Measurements from ENCODE around the gene PKNOX2. TPM values are rescaled to one million over a fixed set of nuclear protein-coding genes. Genes with fewer than 3 reads are reported as not detected.

The PKNOX2 gene
- total and polyA plus RNA-seq, 9 of the 15 experiments (the other 6 are each of a cell fraction or from before 2014, with no cell fraction given): not detected

DNA sequence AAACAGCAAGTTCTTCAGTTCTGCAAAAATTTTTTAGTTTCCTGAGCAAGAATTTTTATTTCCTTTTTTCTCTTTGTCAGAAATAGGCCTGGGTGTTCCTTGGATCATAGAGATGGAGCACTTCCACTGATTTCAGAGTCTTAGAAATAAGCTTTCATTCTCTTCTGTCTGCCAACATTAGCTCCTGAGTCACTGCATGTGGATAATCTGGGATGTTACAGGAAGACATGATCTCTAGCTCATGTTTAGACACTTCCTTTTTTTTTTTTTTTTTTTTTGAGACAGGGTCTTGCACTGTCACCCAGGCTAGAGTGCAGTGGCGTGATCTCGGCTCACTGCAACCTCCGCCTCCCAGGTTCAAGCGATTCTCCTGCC, 39.9 kb upstream of the PKNOX2 start:
- BruUV-seq (replicated peaks): no TSS peak
- H3K27me3 ChIP-seq (ENCODE audit: control insufficient read depth in 2 of 2, insufficient read depth in 2 of 2, low read length in 2 of 2): peaks cover 13 to 15% of the 10 kb centered on the region in 2 experiments; a peak in 4 of 5 replicates
- H3K36me3 ChIP-seq (ENCODE audit: control insufficient read depth, insufficient read depth, low read length): no peaks in the 10 kb centered on the region
- CTCF ChIA-PET (ENCODE audit: low intra/inter-chr PET ratio): interaction anchor here (1.0 kb wide), 1 partner anchor 33 kb away, joined by 3 read pairs; no protein-coding TSS in a partner anchor
- WGBS (ENCODE audit: insufficient coverage, low coverage, missing lambda C conversion rate): 0% methylated on average over 1 of the region's 4 CpGs
- no peaks in the 10 kb centered on the region for H3K4me1 ChIP-seq (replicated peaks in 1 of 2; ENCODE audit: control insufficient read depth in 2 of 2, insufficient read depth in 2 of 2, low read length in 2 of 2)
- no peak overlapping the region for H3K4me3 ChIP-seq
- intact Hi-C loops (cut with micrococcal nuclease): no loop called here
- H3K4me2 ChIP-seq (ENCODE audit: insufficient read depth, low read length): no peak overlapping the region
- H4K20me1 ChIP-seq (replicated peaks; ENCODE audit: control insufficient read depth, insufficient read depth, low read length): no peaks in the 10 kb centered on the region
- DNase-seq (ENCODE audit: extremely low read depth in 1 of 4, low spot score in 3 of 4) (no peak), ATAC-seq (no peak), FAIRE-seq (no peak)
- in situ Hi-C loops (cut with MboI): no loop called here
- no peaks in the 10 kb centered on the region for H3K9me1 ChIP-seq (ENCODE audit: control insufficient read depth, insufficient read depth, low read length)
- no peak overlapping the region for H3K9ac ChIP-seq (ENCODE audit: insufficient read depth in 1 of 2, low read depth in 2 of 2, low read length in 2 of 2)
- peak overlapping the region; percentile 85; the same call in 1 of the 2 replicates for H2AFZ ChIP-seq (ENCODE audit: low read depth, low read length)
- POLR2A ChIA-PET: interaction anchor here (1.4 kb wide), 1 partner anchor 12 kb away, joined by 4 read pairs; no protein-coding TSS in a partner anchor
- no peak for TF ChIP-seq TBP (optimal IDR thresholded peaks at IDR 0.05; ENCODE audit: low read depth, low read length)
- no peak for TF ChIP-seq HCFC1 (IDR thresholded peaks at IDR 0.05; ENCODE audit: low read depth, low read length)
- TF ChIP-seq SPI1 (IDR thresholded peaks at IDR 0.05; ENCODE audit: borderline replicate concordance, low read depth, low read length): peak; percentile 2; the same call in 1 of the 2 replicates
- no peak for TF ChIP-seq U2AF2 (optimal IDR thresholded peaks at IDR 0.05; ENCODE audit: low read depth, low read length)
- H3K27ac ChIP-seq (ENCODE audit: extremely low read depth, low read depth, low read length): no peak overlapping the region
- no peaks in the 10 kb centered on the region for H3K9me3 ChIP-seq (replicated peaks; ENCODE audit: control insufficient read depth, insufficient read depth, low read depth, low read length)
- H3K79me2 ChIP-seq (ENCODE audit: control insufficient read depth, insufficient read depth, low read length): no peaks in the 10 kb centered on the region

DNA sequence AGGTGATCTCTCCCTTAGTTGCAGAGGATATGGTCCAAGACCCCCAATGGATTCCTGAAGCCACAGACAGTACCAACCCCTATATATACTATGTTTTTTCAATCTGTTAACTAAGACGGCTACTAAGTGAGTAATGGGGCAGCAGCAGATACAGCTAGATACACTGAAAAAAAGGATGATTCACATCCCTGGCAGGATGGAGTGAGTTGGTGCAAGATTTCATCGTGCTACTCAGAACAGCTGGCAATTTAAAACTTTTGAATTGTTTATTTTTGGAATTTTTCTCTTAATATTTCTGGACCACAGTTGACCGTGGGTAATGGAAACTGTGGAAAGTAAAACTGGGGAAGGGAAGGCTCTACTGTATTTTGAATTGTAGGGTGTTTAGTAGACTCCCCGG, 36.1 kb upstream of the PKNOX2 start:
- H3K36me3 ChIP-seq (ENCODE audit: control insufficient read depth, insufficient read depth, low read length): no peaks in the 10 kb centered on the region
- H3K27ac ChIP-seq (ENCODE audit: extremely low read depth, low read depth, low read length): no peak overlapping the region
- H3K9ac ChIP-seq (ENCODE audit: insufficient read depth in 1 of 2, low read depth in 2 of 2, low read length in 2 of 2): no peak overlapping the region
- intact Hi-C loops (cut with micrococcal nuclease): no loop called here
- no peak overlapping the region for H2AFZ ChIP-seq (ENCODE audit: low read depth, low read length)
- ATAC-seq (no peak), DNase-seq (ENCODE audit: extremely low read depth in 1 of 4, low spot score in 3 of 4) (no peak), FAIRE-seq (no peak)
- H3K4me1 ChIP-seq (replicated peaks in 1 of 2; ENCODE audit: control insufficient read depth in 2 of 2, insufficient read depth in 2 of 2, low read length in 2 of 2): no peaks in the 10 kb centered on the region
- POLR2A ChIA-PET: interaction anchor here (0.8 kb wide), 1 partner anchor 805 kb away, joined by 3 read pairs; no protein-coding TSS in a partner anchor
- peaks cover 17 to 26% of the 10 kb centered on the region in 2 experiments; a peak in 4 of 5 replicates for H3K27me3 ChIP-seq (ENCODE audit: control insufficient read depth in 2 of 2, insufficient read depth in 2 of 2, low read length in 2 of 2)
- in situ Hi-C loops (cut with MboI): no loop called here
- no peaks in the 10 kb centered on the region for H4K20me1 ChIP-seq (replicated peaks; ENCODE audit: control insufficient read depth, insufficient read depth, low read length)
- no TSS peak for BruUV-seq (replicated peaks)
- H3K79me2 ChIP-seq (ENCODE audit: control insufficient read depth, insufficient read depth, low read length): no peaks in the 10 kb centered on the region
- WGBS (ENCODE audit: insufficient coverage, low coverage, missing lambda C conversion rate): 0% methylated on average over 4 of the region's 4 CpGs
- H3K9me1 ChIP-seq (ENCODE audit: control insufficient read depth, insufficient read depth, low read length): no peaks in the 10 kb centered on the region
- no peak overlapping the region for H3K4me3 ChIP-seq
- no peaks in the 10 kb centered on the region for H3K9me3 ChIP-seq (replicated peaks; ENCODE audit: control insufficient read depth, insufficient read depth, low read depth, low read length)
- CTCF ChIA-PET (ENCODE audit: low intra/inter-chr PET ratio): no interaction called here
- H3K4me2 ChIP-seq (ENCODE audit: insufficient read depth, low read length): no peak overlapping the region
- TF ChIP-seq ZNF224 (CRISPR knock-in tag; IDR thresholded peaks at IDR 0.05) (no peak), MCM7 (IDR thresholded peaks at IDR 0.05) (no peak), RHOXF2B (CRISPR knock-in tag; conservative IDR thresholded peaks at IDR 0.05) (no peak), JUND (IDR thresholded peaks at IDR 0.05; ENCODE audit: borderline replicate concordance, low read depth, low read length) (no peak), JUND (tag; IDR thresholded peaks at IDR 0.05; ENCODE audit: borderline replicate concordance, low read depth, low read length) (no peak), GTF2A2 (tag; IDR thresholded peaks at IDR 0.05) (no peak), GTF2F1 (IDR thresholded peaks at IDR 0.05; ENCODE audit: low read depth, low read length) (no peak), ADNP (tag; IDR thresholded peaks at IDR 0.05) (no peak), ZNF445 (CRISPR knock-in tag; IDR thresholded peaks at IDR 0.05; ENCODE audit: low read depth) (no peak), ZNF316 (IDR thresholded peaks at IDR 0.05) (no peak)
- TF ChIP-seq, protein P1, sequence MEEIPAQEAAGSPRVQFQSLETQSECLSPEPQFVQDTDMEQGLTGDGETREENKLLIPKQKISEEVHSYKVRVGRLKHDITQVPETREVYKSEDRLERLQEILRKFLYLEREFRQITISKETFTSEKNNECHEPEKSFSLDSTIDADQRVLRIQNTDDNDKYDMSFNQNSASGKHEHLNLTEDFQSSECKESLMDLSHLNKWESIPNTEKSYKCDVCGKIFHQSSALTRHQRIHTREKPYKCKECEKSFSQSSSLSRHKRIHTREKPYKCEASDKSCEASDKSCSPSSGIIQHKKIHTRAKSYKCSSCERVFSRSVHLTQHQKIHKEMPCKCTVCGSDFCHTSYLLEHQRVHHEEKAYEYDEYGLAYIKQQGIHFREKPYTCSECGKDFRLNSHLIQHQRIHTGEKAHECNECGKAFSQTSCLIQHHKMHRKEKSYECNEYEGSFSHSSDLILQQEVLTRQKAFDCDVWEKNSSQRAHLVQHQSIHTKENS (CRISPR knock-in tag; IDR thresholded peaks at IDR 0.05): no peak
